Esophagus muscularis mucosa (tissue), 3 donors: Measurements from ENCODE around the gene ITPKB.

Source experiments
- CTCF ChIP-seq, 3 experiments: fragments of 200-600 bp in 2 of 3; fragments of 450-650 bp in 1 of 3; sonication (generic) in 2 of 3; IDR thresholded peaks; one replicate each; pipeline ENCODE4 v1.5.1; 2017 to 2019; ENCODE audit warnings: antibody characterized with exemption in 3 of 3, mild to moderate bottlenecking in 2 of 3, moderate library complexity in 1 of 3
- EP300 ChIP-seq: sonication (generic); formaldehyde crosslinking; IDR thresholded peaks from one replicate; pipeline ENCODE4 v1.6.1; 2017; ENCODE audit warnings: antibody characterized with exemption

GRCh38 chr1:226637147-226637935, 101.7 kb downstream of the ITPKB start:
- TF ChIP-seq EP300 (no peak), CTCF (IDR thresholded peaks at IDR 0.05) (peak; percentile 48 to 73 (median 58))
